Measurements from ENCODE around the gene CAPN9.

DNA sequence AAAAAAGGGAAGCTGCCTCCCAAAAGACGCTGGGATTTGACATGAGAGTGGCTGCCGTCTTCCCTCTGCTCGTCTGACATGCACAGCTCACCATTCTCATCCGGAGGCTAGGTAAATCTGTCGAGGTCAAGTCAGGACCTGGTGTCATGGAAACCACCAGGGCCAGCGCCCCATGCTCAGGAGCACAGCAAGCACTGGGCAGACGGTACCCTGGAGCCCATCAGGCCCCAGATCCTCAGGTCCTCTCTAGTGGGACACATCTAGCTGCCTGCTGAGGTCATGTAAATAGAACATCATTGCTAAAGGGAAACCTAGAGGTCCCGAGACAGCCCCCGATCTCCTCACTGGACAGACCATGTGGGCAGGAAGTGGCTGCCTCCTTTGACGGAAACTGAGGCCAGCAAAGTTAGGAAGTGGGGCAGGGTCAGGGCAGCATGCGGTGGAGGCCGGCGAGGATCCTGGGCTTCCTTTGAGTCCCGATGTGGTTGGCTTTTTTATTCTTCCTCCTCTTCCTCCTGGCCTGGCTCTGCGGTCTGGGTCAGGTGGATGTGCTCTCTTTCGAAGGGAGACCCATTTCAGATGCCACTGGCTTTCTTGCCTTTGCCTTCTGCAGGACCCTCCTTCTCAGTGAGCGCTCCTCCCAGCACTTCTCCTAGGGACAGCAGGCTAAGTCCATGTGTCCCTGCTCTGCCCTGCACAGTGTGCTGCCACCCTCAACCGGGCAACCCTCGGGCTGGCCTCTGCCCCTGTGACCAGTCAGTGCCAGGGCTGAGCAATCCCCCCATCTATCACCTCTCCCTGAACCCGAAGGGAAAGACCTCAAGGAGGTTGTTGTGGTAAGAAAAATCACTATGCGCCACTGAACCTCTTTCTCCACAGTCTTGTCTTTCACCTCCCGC is 39.2 kb upstream of the CAPN9 start:
- no peak for TF ChIP-seq POLR2A (IDR thresholded peaks at IDR 0.05; ENCODE audit: low read length)
- no peak for TF ChIP-seq GATA1 (IDR thresholded peaks at IDR 0.05; ENCODE audit: low read depth, low read length)
